Gastrocnemius medialis (tissue), 4 donors: ENCODE data around the gene ACYP2.

Source experiments
- POLR2A ChIP-seq, 2 donors: fragments of 450-650 bp; IDR thresholded peaks; one replicate each; pipeline ENCODE4 v1.6.1; 2017; ENCODE audit warnings: antibody characterized with exemption in 2 of 2, mild to moderate bottlenecking in 2 of 2, moderate library complexity in 2 of 2
- TF ChIP-seq, protein P1 (sequence below), 5 experiments: fragments of 450-650 bp in 3 of 5; fragments of 200-600 bp in 2 of 5; sonication (generic) in 2 of 5; IDR thresholded peaks in 4 of 5; conservative IDR thresholded peaks in 1 of 5; 1 replicate in 4 of 5; 2 replicates in 1 of 5; pipeline ENCODE4 v1.5.1; 2016 to 2019; ENCODE audit warnings: antibody characterized with exemption in 5 of 5, mild to moderate bottlenecking in 3 of 5, moderate library complexity in 3 of 5

DNA sequence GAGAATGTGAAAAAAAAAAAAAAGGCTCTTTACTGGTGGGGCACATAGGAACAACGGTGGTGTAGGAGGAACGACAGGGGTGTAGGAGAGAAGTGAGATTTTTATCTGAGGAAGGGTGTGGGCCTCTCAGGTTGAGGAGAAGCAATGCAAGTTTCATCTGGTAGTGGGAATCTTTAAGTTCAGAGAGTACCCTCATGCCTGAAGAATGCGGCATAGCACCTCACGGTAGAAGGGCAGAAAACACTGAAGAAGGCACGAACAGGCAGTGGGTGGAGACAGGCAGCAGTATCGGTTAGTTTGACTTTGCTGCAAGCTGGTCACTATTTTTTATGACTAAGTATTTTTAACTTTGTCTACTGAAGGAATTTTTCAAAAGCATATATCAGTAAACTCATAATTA, 192.8 kb downstream of the ACYP2 start:
- TF ChIP-seq, protein P1, sequence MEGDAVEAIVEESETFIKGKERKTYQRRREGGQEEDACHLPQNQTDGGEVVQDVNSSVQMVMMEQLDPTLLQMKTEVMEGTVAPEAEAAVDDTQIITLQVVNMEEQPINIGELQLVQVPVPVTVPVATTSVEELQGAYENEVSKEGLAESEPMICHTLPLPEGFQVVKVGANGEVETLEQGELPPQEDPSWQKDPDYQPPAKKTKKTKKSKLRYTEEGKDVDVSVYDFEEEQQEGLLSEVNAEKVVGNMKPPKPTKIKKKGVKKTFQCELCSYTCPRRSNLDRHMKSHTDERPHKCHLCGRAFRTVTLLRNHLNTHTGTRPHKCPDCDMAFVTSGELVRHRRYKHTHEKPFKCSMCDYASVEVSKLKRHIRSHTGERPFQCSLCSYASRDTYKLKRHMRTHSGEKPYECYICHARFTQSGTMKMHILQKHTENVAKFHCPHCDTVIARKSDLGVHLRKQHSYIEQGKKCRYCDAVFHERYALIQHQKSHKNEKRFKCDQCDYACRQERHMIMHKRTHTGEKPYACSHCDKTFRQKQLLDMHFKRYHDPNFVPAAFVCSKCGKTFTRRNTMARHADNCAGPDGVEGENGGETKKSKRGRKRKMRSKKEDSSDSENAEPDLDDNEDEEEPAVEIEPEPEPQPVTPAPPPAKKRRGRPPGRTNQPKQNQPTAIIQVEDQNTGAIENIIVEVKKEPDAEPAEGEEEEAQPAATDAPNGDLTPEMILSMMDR (IDR thresholded peaks at IDR 0.05 in 4 of 5, conservative IDR thresholded peaks at IDR 0.05 in 1 of 5): no peak
- no peak for TF ChIP-seq POLR2A (IDR thresholded peaks at IDR 0.05)
